Activated CD4-positive, alpha-beta T cell treated with anti-CD3 and anti-CD28 coated beads for 1 hour (primary cell): ENCODE results near the gene CTRL.
"Not testable (repeated sequence)": the region's sequence is repeated elsewhere in the genome, so short reads cannot be mapped to it uniquely, and the experiment has no call there.

ENCODE experiments used
- DNase-seq: peaks from one replicate; pipeline ENCODE4 v3.0.0-alpha.2; 2020

Gene CTRL

GRCh38 chr16:67940446-67941089, 8.9 kb upstream of the CTRL start:
- no peak for DNase-seq

DNA sequence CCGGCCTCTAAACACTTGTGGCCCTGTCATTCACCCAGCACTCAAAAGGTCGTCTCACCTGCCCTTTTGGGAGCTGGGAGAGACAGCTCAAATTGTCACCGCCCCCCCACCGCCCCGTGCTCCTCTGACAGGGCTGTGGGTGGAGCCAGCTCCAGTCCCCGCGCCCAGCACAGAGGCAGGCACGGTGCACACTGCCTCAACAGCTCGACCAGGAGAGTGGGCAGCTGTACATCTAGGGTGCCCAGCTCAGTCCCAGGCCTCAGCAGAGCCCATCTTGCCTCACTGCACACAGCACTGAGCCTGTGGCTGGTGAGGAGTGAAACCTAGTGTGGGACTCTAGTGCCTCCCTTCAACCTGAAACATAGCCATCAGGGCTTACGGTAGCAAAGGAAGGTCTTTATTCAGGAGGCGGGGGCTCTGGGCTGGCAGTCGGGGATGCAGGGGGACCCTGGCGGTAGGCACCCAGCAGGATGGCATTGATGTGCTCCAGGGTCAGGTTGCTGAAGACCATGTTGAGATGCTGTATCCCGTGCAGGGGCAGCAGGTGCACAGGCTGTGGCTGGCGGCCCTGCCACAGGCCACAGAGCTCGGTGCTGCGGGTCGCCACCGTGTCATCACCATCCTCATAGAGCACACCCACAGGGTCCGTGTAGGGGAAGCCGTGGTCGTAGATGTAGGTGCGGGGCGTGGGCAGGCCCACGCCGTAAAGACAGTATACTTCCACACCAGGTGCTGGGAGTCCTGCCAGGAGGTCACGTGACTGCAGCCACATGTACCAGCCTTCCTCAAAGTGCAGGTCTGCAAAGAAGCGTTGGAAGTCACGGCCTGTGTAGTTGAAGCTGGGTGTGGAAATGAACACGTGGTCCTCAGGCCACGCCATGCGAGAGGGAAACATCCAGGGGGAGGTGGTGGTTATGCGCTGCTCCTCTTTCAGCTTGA, 8.1 kb upstream of the CTRL start:
- no peak for DNase-seq

DNA sequence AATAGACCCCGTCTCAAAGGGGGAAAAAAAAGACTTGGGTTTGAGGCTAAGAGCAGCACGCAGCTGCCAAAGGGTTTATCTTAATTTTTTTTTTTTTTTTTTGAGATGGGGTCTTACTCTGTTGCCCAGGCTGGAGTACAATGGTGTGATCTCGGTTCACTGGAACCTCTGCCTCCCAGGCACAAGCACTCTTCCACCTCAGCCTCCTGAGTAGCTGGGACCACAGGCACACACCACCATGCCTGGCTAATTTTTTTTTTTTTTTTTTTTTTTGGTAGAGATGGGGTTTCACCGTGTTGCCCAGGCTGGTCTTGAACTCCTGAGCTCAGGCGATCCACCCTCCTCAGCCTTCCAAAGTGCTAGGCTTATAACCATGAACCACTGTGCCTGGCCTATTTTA, 6.1 kb upstream of the CTRL start:
- DNase-seq = not testable (repeated sequence)

- DNase-seq = peak; percentile 63
Observed at GRCh38 chr16:67936880-67937605, 5.4 kb upstream of the CTRL start.

DNA sequence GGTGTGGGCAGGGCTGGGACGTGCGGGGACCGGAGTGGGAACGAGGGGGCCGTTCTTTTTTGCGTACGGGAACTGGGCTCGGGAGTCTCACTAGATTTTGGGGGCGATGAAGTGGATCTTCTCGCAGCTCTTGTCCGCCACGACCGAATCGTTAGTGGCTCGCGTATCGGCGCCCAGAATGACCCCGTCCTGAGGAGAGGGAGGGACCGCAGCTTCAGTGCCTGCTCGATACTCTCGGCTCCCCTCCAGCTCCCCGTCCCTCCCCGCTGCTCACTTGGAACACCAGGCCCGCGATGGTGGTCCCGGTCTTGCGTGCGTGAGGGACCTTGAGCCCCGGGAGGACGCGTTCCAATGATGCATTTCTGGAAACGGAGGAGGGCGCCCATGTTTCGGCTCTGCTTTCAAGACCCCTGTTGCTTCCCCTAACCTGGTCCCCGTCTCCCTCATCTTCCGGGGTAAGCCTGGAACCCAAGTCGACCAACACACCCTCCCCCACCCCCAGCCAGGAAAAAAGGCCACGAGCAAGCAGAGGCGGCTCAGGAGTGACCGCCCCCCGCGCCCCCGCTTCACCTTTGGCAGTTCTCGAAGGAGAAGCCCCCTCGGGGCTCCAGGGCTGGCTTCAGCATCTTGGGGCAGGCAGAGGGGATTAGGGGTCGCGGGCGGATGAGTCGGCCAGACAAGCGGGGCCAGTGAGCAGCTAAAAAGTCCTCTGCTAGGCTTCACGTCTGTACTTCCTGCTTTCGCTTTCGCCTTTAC, 4.6 kb upstream of the CTRL start, which contains the start of gene PSMB10:
PSMB10 (minus strand) TSS at position 727 of the 756 bp plus-strand sequence; CDS start at position 626, 101 bp downstream.
- DNase-seq = no peak

- peak; percentile 88 for DNase-seq
Observed at GRCh38 chr16:67935402-67936123, 3.9 kb upstream of the CTRL start.

- DNase-seq = no peak
Observed at GRCh38 chr16:67935101-67935401, 3.4 kb upstream of the CTRL start.

DNA sequence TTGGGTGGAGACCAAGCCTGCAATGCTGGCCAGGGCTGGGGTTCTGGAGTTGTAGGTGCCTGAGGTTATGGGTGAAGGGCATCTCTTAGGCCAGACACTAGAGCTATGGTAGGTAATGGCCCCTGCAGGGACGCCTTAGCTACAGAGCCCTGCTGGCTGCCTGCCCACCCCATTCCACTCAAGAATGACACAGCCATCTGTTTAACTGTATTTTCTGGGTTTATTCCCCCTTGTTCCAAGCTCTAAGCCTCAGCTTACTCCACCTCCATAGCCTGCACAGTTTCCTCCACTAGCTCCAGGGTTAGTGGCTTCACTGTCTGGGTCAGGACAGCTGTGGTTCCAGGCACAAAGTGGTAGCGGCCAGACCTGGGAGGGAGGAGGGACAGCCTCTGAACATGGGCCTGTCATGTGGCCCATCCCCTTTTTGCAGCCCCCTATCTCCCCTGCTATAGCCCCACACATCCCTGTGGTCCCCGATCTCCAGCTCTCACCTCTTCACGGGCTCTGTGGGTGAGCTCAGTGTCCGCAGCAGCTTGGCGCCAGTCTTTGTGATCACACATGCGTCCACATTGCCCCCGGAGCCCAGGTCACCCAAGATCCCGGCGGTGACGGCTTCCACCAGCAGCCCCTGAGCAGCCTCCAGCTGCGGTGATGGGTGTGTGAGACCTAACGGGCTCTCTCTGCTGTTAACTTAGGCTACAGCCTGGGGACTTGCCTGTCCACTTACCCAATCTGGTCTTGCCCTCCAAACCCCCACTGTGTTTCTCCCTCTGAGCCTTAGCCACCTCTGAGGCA, 2.8 kb upstream of the CTRL start:
- DNase-seq = no peak

DNA sequence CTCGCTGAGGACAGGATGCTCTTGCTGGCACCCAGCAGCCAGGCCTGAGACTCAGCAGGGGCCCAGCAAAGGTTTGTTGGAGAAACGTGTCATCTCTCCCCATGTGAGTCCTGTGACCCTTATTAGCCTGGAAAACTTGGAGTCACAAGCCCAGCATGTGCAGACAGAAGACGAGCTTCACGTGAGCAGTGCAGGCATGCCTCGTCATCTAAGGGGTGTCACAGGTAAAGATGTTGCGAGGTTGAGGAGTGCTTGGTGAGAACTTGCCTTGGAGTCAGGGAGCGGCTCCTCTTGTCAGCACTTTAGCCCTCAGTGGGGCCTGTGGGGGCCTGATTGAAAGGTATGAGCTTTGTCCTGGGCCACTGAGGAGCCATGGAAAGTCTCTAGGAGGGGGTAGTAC, 2.1 kb upstream of the CTRL start:
- DNase-seq = no peak

GRCh38 chr16:67932462-67932840, 789 bp upstream of the CTRL start:
- no peak for DNase-seq

DNA sequence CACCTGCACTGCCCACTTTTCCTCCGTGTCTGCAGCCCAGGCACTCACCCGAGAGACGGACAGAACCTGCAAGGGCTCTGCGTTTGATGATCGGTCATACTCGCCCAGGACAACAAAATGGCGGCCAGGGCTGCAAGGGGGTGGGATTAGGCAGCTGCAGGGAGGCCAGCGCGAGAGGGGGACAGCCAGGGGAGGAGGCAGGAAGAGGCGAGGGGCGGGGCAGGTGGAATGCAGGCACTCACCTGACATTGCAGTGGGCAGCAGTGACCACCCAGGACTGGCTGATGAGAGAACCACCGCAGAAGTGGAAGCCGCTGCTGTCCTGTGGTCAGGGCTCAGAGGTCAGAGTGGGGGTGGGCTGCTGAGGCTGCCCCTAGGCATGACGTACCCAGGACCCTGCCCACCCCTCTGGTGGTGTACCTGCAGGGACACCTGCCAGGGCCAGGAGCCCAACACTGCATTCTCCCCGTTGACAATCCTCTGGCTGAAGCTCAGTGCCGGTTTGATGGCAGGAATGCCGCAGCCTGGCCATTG, 917 bp downstream of the CTRL start:
- DNase-seq = no peak

DNA sequence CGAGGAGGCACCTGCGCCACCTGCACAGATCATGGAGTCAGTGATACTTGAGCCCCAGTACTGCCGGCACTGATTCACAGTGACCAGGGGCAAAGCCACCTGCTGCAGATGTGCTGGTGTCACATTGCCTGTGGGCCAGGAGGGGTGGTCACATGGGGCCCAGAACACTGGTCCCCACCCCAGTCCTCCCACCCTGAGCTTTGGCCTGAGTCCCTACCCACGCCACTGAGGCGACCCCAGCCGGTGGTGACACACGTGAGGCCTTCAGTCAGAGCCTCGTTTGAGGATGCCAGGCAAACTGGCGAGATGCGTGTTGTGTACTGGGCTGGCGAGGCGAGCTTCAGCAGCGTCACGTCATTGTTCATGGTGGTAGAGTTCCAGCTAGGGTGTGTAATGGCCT, 1.5 kb downstream of the CTRL start:
- DNase-seq = no peak

DNA sequence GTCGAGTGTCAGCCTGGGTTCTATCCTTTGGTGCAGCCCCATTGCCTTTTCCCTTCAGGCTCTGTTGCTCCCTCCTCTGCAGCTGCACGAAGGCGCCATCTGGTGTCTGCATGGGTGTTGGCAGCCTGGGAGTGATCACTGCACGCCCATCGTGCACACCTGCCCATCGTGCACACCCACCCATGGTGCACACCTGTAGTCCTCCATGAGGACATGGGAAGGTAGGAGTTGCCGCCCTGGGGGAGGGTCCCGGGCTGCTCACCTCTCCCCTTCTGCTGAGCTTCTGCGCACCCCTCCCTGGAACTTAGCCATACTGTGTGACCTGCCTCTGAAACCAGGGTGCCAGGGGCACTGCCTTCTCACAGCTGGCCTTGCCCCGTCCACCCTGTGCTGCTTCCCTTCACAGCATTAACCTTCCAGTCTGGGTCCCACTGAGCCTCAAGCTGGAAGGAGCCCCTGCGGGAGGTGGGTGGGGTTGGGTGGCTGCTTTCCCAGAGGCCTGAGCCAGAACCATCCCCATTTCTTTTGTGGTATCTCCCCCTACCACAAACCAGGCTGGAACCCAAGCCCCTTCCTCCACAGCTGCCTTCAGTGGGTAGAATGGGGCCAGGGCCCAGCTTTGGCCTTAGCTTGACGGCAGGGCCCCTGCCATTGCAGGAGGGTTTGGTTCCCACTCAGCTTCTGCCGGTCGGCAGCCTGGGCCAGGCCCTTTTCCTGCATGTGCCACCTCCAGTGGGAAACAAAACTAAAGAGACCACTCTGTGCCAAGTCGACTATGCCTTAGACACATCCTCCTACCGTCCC, 2.9 kb downstream of the CTRL start:
- peak; percentile 67 for DNase-seq

GRCh38 chr16:67928147-67928546, 3.5 kb downstream of the CTRL start:
- DNase-seq = no peak

- DNase-seq = no peak
Observed at GRCh38 chr16:67927131-67927941, 4.3 kb downstream of the CTRL start.

DNA sequence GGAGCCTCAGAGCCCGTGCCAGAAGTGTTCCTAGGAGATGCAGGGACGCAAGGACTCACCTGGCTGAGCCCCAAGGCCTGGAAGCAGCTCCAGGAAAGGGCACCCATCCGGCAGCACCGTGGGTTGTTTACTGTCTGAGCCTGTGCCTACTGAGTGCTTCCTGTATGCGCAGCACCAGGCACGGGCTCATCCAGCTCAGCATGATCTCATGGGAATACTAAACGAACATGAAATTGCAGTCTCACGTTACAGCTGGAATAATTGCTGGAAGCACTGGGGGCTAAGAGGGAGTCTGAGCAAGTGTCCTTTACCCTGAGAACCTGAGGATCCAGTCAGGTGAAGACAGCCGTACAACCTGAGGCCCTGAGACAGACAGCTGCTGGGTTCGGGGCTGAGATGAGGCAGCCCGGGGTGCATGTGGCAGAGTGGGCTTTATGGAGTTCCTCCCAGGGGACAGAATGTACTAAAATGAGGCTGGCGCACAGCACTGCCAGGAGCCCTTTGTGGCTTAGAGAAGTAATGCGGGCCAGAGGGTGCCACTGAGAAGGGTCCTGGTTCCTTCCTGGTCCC, 5.4 kb downstream of the CTRL start:
- DNase-seq = no peak

GRCh38 chr16:67924140-67924906, 7.3 kb downstream of the CTRL start:
- DNase-seq = no peak
